Fibroblast of villous mesenchyme (primary cell): ENCODE data around the gene PRICKLE1. TPM values are rescaled to one million over a fixed set of nuclear protein-coding genes. Genes with fewer than 3 reads are reported as not detected.

Experiments used
- DNase-seq: peaks from one replicate; pipeline ENCODE4 v3.0.0-alpha.2; 2010; ENCODE audit warnings: low read depth
- H3K4me3 ChIP-seq: 2 replicates; pipeline ENCODE4 v1.5.1; 2011; ENCODE audit warnings: low read depth, mild to moderate bottlenecking, low read length
- total RNA-seq: library from RNA; depleted of rRNA; stranded (reverse); fragments of >200 nt; gene quantifications from 2 replicates; pipeline ENCODE4 v1.2.3, GENCODE V29; 2012
- TF ChIP-seq, protein P1 (sequence below): IDR thresholded peaks from 2 replicates; pipeline ENCODE4 v1.5.1; 2012; ENCODE audit warnings: low read depth, mild to moderate bottlenecking, low read length; ENCODE audit not compliant: insufficient read depth

PRICKLE1 gene
- total RNA-seq, 1 donor: 32.4 TPM

DNA sequence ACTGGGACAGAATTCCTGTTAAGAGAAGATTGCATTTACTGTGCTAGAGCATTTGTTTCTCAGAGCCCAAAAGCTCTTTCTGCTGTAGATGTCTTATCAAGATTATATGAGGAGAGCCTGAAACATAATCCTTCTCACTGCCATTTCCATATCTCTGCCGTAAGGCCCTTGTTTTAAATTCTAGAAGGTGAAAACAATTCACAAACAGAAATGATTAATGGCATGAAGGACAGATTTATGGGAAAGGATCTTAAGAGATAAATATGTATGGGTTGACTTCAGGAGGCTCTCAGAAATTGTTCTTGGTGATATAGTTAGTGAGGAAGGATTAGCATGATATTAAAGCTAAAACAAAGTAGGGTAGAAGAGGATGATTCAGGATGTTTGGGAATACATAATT, 40.8 kb upstream of the PRICKLE1 start:
- no peak overlapping the region for H3K4me3 ChIP-seq
- DNase-seq: no peak
- TF ChIP-seq, protein P1, sequence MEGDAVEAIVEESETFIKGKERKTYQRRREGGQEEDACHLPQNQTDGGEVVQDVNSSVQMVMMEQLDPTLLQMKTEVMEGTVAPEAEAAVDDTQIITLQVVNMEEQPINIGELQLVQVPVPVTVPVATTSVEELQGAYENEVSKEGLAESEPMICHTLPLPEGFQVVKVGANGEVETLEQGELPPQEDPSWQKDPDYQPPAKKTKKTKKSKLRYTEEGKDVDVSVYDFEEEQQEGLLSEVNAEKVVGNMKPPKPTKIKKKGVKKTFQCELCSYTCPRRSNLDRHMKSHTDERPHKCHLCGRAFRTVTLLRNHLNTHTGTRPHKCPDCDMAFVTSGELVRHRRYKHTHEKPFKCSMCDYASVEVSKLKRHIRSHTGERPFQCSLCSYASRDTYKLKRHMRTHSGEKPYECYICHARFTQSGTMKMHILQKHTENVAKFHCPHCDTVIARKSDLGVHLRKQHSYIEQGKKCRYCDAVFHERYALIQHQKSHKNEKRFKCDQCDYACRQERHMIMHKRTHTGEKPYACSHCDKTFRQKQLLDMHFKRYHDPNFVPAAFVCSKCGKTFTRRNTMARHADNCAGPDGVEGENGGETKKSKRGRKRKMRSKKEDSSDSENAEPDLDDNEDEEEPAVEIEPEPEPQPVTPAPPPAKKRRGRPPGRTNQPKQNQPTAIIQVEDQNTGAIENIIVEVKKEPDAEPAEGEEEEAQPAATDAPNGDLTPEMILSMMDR: no peak

DNA sequence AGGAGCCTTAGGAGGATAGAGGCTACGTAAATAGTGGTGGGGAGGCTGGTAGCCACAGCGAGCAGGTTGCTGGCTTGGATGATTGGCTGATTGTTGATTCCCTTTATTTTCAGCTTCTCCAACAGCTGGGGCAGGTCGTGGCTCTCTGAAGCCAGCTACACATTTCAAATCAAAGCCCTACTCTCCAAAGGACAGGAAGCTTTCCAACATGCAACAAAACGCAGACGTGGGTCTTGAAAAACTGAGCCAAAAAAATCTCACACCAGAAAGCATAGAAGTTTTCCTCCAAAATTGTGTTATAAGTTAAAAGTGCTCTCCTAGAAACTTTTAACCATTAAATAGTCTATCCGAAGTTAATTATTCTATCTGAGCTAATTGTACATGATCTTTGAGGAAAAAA, 37.6 kb upstream of the PRICKLE1 start:
- no peak for DNase-seq
- H3K4me3 ChIP-seq: no peak overlapping the region
- TF ChIP-seq, protein P1: no peak

DNA sequence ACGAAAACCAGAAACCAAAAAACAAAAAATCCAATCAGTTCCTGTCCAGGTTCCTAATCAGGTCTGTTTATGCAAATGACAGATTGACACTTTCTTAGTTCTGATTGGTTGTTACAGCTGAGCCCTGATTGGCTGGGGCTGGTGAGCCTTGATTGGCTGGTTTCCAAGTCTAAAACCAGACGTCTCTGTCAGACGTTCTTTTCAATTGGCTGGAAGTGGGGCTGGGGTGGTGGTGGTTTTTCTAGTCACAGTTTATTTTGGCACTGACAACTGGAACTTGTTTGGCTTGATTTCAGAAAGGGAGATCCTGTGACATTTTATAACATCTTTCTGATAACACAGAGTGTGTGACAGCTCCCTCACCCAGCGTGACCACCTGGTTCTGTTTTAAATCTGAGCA, 36.1 kb upstream of the PRICKLE1 start:
- no peak for DNase-seq
- TF ChIP-seq, protein P1: no peak
- no peak overlapping the region for H3K4me3 ChIP-seq

DNA sequence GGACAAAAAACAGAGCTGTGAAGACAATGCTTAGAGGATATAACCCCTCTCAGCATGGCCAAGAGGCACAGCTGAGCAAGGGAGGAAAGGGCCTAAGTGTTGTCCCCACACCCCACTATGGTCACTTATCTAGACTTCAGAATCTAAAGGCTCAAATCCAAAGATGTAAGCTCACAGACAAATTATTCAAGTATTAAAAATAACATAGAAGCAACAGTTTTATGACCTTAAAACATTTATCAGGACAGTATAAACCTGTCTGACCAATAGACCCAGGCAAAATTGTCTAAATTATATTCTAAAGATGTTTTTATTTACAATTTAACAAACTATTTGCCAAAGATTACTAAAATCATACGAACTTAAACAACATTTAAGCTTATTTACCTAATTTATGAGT, 28.1 kb upstream of the PRICKLE1 start:
- TF ChIP-seq, protein P1: no peak
- DNase-seq: no peak

DNA sequence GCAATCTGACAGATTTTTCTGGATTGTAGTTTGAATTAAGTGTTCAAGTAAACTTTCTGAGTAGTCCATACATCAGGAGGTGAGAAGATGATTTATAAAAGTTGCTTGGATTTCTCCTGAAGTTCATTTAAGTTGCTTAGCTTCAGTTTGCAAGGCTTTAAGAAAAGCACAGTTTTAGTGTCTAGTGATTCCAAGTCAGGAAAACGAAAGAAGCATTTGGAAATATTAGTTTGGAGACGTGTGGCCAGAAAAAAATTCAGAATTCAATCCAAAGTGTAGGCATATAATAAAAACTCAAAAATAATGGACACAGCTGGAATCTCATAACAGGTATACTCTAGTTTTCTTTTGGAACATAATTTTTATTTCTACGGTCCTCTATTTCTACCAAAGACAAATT, 25.5 kb upstream of the PRICKLE1 start:
- TF ChIP-seq, protein P1: no peak

More for the DNA sequence above, 28.1 kb upstream of the PRICKLE1 start:
- H3K4me3 ChIP-seq: no peak overlapping the region

DNA sequence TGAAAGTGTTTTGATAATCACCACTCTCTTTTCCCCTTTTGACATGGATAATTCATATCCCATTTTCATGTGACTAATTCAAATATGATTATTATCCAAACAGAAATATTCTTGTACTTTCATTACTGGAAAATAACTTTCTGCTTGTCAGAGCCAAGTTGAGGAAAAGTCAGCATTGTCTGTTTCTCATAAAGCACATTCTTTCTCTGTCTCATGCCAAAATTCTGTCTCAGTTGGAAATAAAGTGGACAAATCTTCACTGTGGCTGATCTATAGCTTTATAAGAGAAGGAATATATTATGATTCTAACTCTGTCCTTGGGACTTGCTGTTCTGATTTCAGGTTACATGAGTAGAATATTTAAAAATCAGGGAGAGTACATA, 22.7 kb upstream of the PRICKLE1 start:
- no peak overlapping the region for H3K4me3 ChIP-seq
- DNase-seq: no peak
- TF ChIP-seq, protein P1: no peak

More for the DNA sequence above, 25.5 kb upstream of the PRICKLE1 start:
- DNase-seq: no peak
- no peak overlapping the region for H3K4me3 ChIP-seq

DNA sequence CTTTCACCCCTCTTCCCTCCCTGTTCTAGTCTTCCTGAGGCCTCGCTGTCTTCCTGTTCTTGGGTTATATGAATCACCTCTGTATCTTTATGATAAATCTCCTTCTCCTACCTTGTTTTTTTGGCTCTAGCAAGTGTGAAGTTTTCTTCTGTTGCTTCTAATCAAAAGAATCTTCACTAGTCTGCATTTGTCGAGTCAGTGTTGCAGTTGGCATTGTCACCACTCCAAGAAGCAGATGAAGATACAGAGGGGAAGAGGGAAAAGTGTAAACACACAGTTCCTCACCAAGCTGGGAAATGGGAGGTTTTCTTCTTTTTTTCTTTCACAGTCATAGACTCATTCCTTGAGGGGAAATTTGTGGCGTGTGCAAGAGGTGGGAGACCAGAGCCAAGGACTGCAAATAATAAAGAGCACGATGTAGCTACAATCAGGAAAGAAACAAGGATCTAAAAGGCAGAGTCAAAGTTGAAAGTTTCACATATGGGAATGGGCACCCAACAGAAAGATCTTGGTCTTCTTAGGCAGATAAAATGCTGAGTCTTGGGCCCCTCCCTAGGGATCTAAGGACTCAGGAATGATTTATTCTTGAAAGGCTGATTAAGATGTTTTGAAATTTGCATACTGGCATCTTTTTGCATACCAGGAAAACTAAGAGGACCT, 22.2 kb upstream of the PRICKLE1 start:
- no peak overlapping the region for H3K4me3 ChIP-seq
- no peak for DNase-seq
- TF ChIP-seq, protein P1: no peak
